ENCODE data around the gene ASXL1. TPM values are rescaled to one million over a fixed set of nuclear protein-coding genes. Genes with fewer than 3 reads are reported as not detected.

The ASXL1 gene
- total and polyA plus RNA-seq, 9 of the 15 experiments (the other 6 are each of a cell fraction or from before 2014, with no cell fraction given), result 6.5 to 65.3 (median 32.3) TPM

DNA sequence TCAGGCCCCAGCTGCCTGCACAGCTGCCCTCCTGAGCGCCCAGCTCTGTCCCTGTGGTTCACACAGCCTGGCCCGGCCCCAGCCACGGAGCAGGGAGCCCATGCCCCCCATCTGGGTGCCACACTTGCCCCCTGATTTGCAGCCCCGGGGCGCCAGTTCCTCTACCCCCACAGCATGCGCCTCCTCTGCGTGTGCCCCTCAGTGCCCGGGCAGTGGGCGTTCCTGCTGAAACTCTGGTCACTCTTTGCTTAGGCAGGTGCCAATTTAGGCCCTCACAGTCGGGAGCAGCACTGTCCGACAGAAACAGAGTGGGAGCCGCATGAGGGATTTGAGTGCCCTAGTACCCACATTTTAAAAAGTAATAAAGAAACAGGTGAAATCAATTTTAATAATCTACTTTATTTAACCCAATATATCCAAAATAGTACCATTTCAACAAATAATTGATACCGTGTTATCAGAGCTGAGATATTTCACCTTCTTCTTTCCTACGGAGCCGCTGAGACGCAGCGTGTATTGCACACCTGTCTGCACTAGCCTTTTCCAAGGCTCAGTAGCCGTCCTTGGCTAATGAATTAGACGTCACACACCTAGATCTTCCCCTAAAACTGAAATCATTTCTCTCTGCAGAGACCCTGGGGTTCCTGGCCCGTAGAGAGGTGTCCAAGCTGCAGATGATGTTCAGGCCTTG is 106.4 kb downstream of the ASXL1 start:
- peaks cover 12% of the 10 kb centered on the region; the same call in 2 of the 3 replicates for H3K79me2 ChIP-seq (ENCODE audit: control insufficient read depth, insufficient read depth, low read length)
- in situ Hi-C loops (cut with MboI) (no loop called here), intact Hi-C loops (cut with micrococcal nuclease) (no loop called here)
- no TSS peak for BruUV-seq (replicated peaks)
- no peaks in the 10 kb centered on the region for H3K9me1 ChIP-seq (ENCODE audit: control insufficient read depth, insufficient read depth, low read length)
- H3K4me2 ChIP-seq (ENCODE audit: insufficient read depth, low read length), result no peak overlapping the region
- CTCF ChIA-PET (ENCODE audit: low intra/inter-chr PET ratio), result no interaction called here
- DNase-seq (ENCODE audit: extremely low read depth in 1 of 4, low spot score in 3 of 4) (no peak), FAIRE-seq (no peak), ATAC-seq (no peak)
- H3K9me3 ChIP-seq (replicated peaks; ENCODE audit: control insufficient read depth, insufficient read depth, low read depth, low read length), result no peaks in the 10 kb centered on the region
- peaks cover 0 to 67% of the 10 kb centered on the region in 2 experiments; a peak in 2 of 5 replicates for H3K4me1 ChIP-seq (replicated peaks in 1 of 2; ENCODE audit: control insufficient read depth in 2 of 2, insufficient read depth in 2 of 2, low read length in 2 of 2)
- no peaks in the 10 kb centered on the region for H3K27me3 ChIP-seq (ENCODE audit: control insufficient read depth in 2 of 2, insufficient read depth in 2 of 2, low read length in 2 of 2)
- POLR2A ChIA-PET, result no interaction called here
- WGBS (ENCODE audit: insufficient coverage, low coverage, missing lambda C conversion rate), result 95% methylated on average over 18 of the region's 20 CpGs
- no peak overlapping the region for H2AFZ ChIP-seq (ENCODE audit: low read depth, low read length)
- peaks cover 65% of the 10 kb centered on the region; the same call in 2 of the 3 replicates for H3K36me3 ChIP-seq (ENCODE audit: control insufficient read depth, insufficient read depth, low read length)
- H3K4me3 ChIP-seq, result no peak overlapping the region
- TF ChIP-seq RBM22 (IDR thresholded peaks at IDR 0.05; ENCODE audit: low read depth, low read length, poor library complexity, severe bottlenecking) (peak; percentile 80), CBX1 (IDR thresholded peaks at IDR 0.05; ENCODE audit: low read depth) (no peak)
- H3K9ac ChIP-seq (ENCODE audit: insufficient read depth in 1 of 2, low read depth in 2 of 2, low read length in 2 of 2), result peak overlapping the region in 1 of 2 experiments; percentile 43; a peak in 1 of 4 replicates
- H3K27ac ChIP-seq (ENCODE audit: extremely low read depth, low read depth, low read length), result no peak overlapping the region
- H4K20me1 ChIP-seq (replicated peaks; ENCODE audit: control insufficient read depth, insufficient read depth, low read length), result peaks cover 5% of the 10 kb centered on the region; the same call in 1 of the 2 replicates

DNA sequence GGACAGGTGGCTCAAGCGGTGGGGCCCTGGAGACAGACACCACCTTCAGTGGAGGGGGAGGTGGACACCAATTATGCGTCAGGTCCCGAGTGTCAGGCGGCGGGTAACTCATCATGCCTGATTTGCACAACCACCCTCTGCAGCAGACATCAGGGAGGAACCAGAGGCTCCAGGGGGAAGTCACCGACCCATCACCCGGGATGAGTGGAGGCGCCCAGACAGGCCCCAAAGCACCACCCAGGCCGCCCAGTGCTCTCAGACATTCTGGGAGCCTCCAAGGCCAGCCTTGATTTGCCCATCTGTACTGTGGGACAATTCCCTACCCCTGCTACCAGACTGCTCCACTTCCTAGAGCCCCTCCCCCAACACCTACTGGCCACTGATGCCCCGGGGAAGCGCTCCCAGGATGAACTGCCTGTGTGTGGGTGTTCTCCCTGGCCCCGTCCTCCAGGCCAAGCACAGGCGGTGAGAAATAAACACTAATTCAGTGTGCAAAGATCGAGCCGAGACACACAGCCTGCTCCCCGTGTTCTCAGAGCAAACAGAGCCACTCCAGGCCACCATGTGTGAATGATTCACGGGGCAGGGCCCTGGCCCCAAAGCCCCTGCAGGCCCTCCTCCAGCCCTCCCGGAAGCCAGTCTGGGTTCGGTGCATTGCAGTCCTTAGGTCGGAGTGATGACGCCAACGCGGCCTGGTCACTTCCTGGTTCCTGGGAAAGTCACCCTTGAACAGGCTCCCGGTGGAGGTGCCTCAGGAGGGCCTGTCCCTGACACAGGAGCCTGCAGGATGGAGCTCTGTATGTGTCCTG is 107.2 kb downstream of the ASXL1 start:
- Histone ChIP-seq H3K79me2 (ENCODE audit: control insufficient read depth, insufficient read depth, low read length) (peaks cover 20% of the 10 kb centered on the region), H3K27ac (ENCODE audit: extremely low read depth, low read depth, low read length) (no peak overlapping the region), H3K36me3 (ENCODE audit: control insufficient read depth, insufficient read depth, low read length) (peaks cover 67% of the 10 kb centered on the region; the same call in 1 of the 3 replicates), H3K9me1 (ENCODE audit: control insufficient read depth, insufficient read depth, low read length) (no peaks in the 10 kb centered on the region), H3K4me2 (ENCODE audit: insufficient read depth, low read length) (no peak overlapping the region), H2AFZ (ENCODE audit: low read depth, low read length) (no peak overlapping the region), H3K9me3 (replicated peaks; ENCODE audit: control insufficient read depth, insufficient read depth, low read depth, low read length) (no peaks in the 10 kb centered on the region), H3K4me1 (replicated peaks in 1 of 2; ENCODE audit: control insufficient read depth in 2 of 2, insufficient read depth in 2 of 2, low read length in 2 of 2) (peaks cover 0 to 72% of the 10 kb centered on the region in 2 experiments; a peak in 2 of 5 replicates), H4K20me1 (replicated peaks; ENCODE audit: control insufficient read depth, insufficient read depth, low read length) (peaks cover 5% of the 10 kb centered on the region; the same call in 1 of the 2 replicates), H3K9ac (ENCODE audit: insufficient read depth in 1 of 2, low read depth in 2 of 2, low read length in 2 of 2) (peak overlapping the region in 1 of 2 experiments; percentile 14; a peak in 1 of 4 replicates), H3K4me3 (no peak overlapping the region), H3K27me3 (ENCODE audit: control insufficient read depth in 2 of 2, insufficient read depth in 2 of 2, low read length in 2 of 2) (no peaks in the 10 kb centered on the region)
- no peak for ATAC-seq
- no peak for FAIRE-seq
- ChIA-PET CTCF (ENCODE audit: low intra/inter-chr PET ratio) (no interaction called here), POLR2A (interaction anchor here (0.7 kb wide), 1 partner anchor 21 kb away, joined by 3 read pairs; no protein-coding TSS in a partner anchor)
- no TSS peak for BruUV-seq (replicated peaks)
- no peak for DNase-seq (ENCODE audit: extremely low read depth in 1 of 4, low spot score in 3 of 4)
- intact Hi-C loops (cut with micrococcal nuclease), result no loop called here
- WGBS (ENCODE audit: insufficient coverage, low coverage, missing lambda C conversion rate), result 82% methylated on average over 23 of the region's 24 CpGs
- in situ Hi-C loops (cut with MboI), result no loop called here
- TF ChIP-seq XRCC4 (IDR thresholded peaks at IDR 0.05; ENCODE audit: extremely low read depth, insufficient read depth, insufficient read length) (no peak), CBFA2T2 (conservative IDR thresholded peaks at IDR 0.05) (no peak), PHF21A (IDR thresholded peaks at IDR 0.05; ENCODE audit: borderline replicate concordance, low read depth) (no peak), LARP7 (IDR thresholded peaks at IDR 0.05) (no peak), PCBP1 (IDR thresholded peaks at IDR 0.05; ENCODE audit: low read depth, low read length, poor library complexity, severe bottlenecking) (no peak), SUPT5H (IDR thresholded peaks at IDR 0.05) (no peak), ARID3A (IDR thresholded peaks at IDR 0.05; ENCODE audit: borderline replicate concordance, low read depth, low read length) (no peak), GTF2F1 (IDR thresholded peaks at IDR 0.05; ENCODE audit: low read depth, low read length) (no peak), EHMT2 (IDR thresholded peaks at IDR 0.05) (no peak)
